Peyer's patch (tissue), 4 donors: ENCODE measurements around the gene CFAP20.

Experiments used
- CTCF ChIP-seq, 6 experiments: fragments of 450-650 bp in 4 of 6; fragments of 200-600 bp in 2 of 6; sonication (generic) in 1 of 6; IDR thresholded peaks; one replicate each; pipeline ENCODE4 v1.5.1; 2017 to 2019; ENCODE audit warnings: antibody characterized with exemption in 6 of 6, mild to moderate bottlenecking in 3 of 6, moderate library complexity in 1 of 6
- POLR2A ChIP-seq, 2 donors: fragments of 450-650 bp; IDR thresholded peaks; one replicate each; pipeline ENCODE4 v1.5.1; 2017; ENCODE audit warnings: antibody characterized with exemption in 2 of 2, mild to moderate bottlenecking in 2 of 2, moderate library complexity in 2 of 2

- TF ChIP-seq CTCF (IDR thresholded peaks at IDR 0.05) (no peak), POLR2A (IDR thresholded peaks at IDR 0.05) (no peak)
These were observed 2.7 kb downstream of the CFAP20 start for GRCh38 chr16:58126451-58126961.
